Omental fat pad (tissue), 4 donors: ENCODE results near the gene YDJC. TPM values are rescaled to one million over a fixed set of nuclear protein-coding genes. Genes with fewer than 3 reads are reported as not detected.
"Not testable (repeated sequence)": the region's sequence is repeated elsewhere in the genome, so short reads cannot be mapped to it uniquely, and the experiment has no call there.

ENCODE experiments used
- ATAC-seq: fragments of 150-250 bp; one replicate; pipeline ENCODE4 v1.9.1; 2016; ENCODE audit warnings: mild to moderate bottlenecking, moderate library complexity; ENCODE audit not compliant: low FRiP score
- DNase-seq: peaks from one replicate; pipeline ENCODE4 v3.0.0-alpha.2; 2019; ENCODE audit warnings: low spot score
- CTCF ChIP-seq, 3 donors: fragments of 450-650 bp; IDR thresholded peaks; one replicate each; pipeline ENCODE4 v1.5.1; 2016 to 2017; ENCODE audit warnings: antibody characterized with exemption in 3 of 3, mild to moderate bottlenecking in 3 of 3, moderate library complexity in 2 of 3
- total RNA-seq, 4 donors: library from RNA; depleted of rRNA; stranded (reverse); fragments of >200 nt; gene quantifications; one replicate each; pipeline ENCODE4 v1.1.0, GENCODE V29; 2016

Gene YDJC
- total RNA-seq, 4 donors from 2014 or later: 14.3 to 33.3 (median 17.1) TPM

- no peak for ATAC-seq
- no peak for DNase-seq
Observed at GRCh38 chr22:21650823-21651520, 21.1 kb upstream of the YDJC start.

GRCh38 chr22:21650280-21650679, 20.5 kb upstream of the YDJC start:
- ATAC-seq: no peak
- TF ChIP-seq CTCF (IDR thresholded peaks at IDR 0.05): no peak
- no peak for DNase-seq

More at GRCh38 chr22:21650823-21651520, 21.1 kb upstream of the YDJC start:
- TF ChIP-seq CTCF (IDR thresholded peaks at IDR 0.05): no peak

- TF ChIP-seq CTCF (IDR thresholded peaks at IDR 0.05): peak in 1 of 3 donors; percentile 86
- peak; percentile 62 for DNase-seq
- no peak for ATAC-seq
Observed at GRCh38 chr22:21646608-21647590, 17.1 kb upstream of the YDJC start.

- DNase-seq, ATAC-seq: not testable (repeated sequence)
Observed at GRCh38 chr22:21645513-21645912, 15.7 kb upstream of the YDJC start.

- ATAC-seq (no peak), DNase-seq (no peak)
- TF ChIP-seq CTCF (IDR thresholded peaks at IDR 0.05): no peak
Observed at GRCh38 chr22:21643533-21644357, 13.9 kb upstream of the YDJC start.

GRCh38 chr22:21642584-21643448, 13.0 kb upstream of the YDJC start:
- no peak for TF ChIP-seq CTCF (IDR thresholded peaks at IDR 0.05)
- DNase-seq: no peak
- no peak for ATAC-seq
